NT2/D1 (cell line): ENCODE measurements around the gene PRKAG2.

Experiments used
- SUZ12 ChIP-seq: IDR thresholded peaks from 2 replicates; pipeline ENCODE4 v1.6.1; 2011; ENCODE audit not compliant: insufficient read length, insufficient read depth; ENCODE audit errors: extremely low read depth
- ZNF274 ChIP-seq: IDR thresholded peaks from 2 replicates; pipeline ENCODE4 v1.6.1; 2011; ENCODE audit warnings: mild to moderate bottlenecking, low read depth, low read length

DNA sequence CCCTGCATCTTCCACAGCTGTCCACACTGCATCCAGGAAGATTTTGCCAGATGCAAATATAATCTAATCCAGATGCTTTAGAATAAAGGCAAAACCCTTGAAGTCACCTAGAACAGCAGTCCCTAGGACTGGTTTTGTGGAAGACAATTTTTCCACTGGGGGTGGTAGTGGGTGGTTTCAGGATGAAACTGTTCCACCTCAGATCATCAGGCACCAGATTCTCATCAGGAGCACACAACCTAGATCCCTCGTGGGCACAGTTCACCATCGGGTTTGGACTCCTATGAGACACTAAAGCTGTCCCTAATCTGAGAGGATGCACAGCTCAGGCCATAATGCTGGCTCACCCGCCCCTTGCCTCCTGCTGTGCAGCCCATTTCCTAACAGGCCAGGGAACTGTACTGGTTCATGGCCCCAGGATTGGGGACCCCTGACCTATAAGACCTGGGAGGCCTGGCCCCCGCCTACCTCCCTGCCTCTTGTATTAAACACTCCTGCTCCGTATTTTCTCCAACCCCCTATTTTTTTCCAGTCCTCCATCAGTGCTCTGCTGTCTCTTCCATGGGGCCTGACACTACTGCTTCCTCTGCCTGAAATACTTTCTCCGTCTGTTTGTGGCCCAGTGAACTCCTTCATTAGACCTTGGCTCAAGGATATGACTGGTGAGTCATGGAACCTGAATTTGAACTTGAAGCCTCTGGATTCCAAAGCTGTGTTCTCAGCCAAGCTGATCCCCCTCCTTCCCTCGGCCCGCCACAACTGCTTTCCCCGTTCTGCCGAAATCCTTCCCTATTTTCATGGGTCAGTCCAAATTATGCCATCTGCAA, 277.3 kb downstream of the PRKAG2 start:
- TF ChIP-seq ZNF274 = no peak
- TF ChIP-seq SUZ12 = no peak
